IMR-90 (cell line): Measurements from ENCODE around the gene CDIP1. TPM values are rescaled to one million over a fixed set of nuclear protein-coding genes. Genes with fewer than 3 reads are reported as not detected.

ENCODE experiments used
- ATAC-seq: fragments of 200-7000 bp; cut with Tn5 transposase; 2 replicates; pipeline ENCODE4 v1.9.1; 2020; ENCODE audit warnings: low read depth, mild to moderate bottlenecking, moderate library complexity
- BruUV-seq: library from RNA; stranded (reverse); fragments of 400-500 nt; replicated peaks from 2 replicates; lab custom pipeline; 2021; lab: Mats Ljungman, UMichigan
- CTCF ChIA-PET: fragments of 300-600 bp; formaldehyde crosslinking; extraction: SDS; loops from one replicate; lab custom pipeline; 2021; ENCODE audit warnings: antibody characterized with exemption; lab: Yijun Ruan, JAX
- POLR2A ChIA-PET: fragments of 300-600 bp; sonication (Branson Sonifier 250); formaldehyde crosslinking; loops from one replicate; lab custom pipeline; 2022; ENCODE audit warnings: antibody characterized with exemption; ENCODE audit not compliant: unreplicated experiment; lab: Charles Lee
- DNase-seq: peaks from one replicate; pipeline ENCODE4 v3.0.0; 2013
- H2AFZ ChIP-seq: replicated peaks from 2 replicates; pipeline ENCODE3; 2013; ENCODE audit warnings: low read length, mild to moderate bottlenecking; ENCODE audit not compliant: poor library complexity
- H2AK5ac ChIP-seq: 2 replicates; pipeline ENCODE4 v1.6.1; 2013; ENCODE audit warnings: low read depth, low read length, inconsistent platforms
- H2AK9ac ChIP-seq: replicated peaks from 2 replicates; pipeline ENCODE3; 2013; ENCODE audit warnings: mild to moderate bottlenecking, low read depth, low read length, moderate library complexity; ENCODE audit not compliant: poor library complexity
- H2BK120ac ChIP-seq: 2 replicates; pipeline ENCODE4 v1.6.1; 2013; ENCODE audit warnings: low read depth, low read length, inconsistent platforms
- H2BK15ac ChIP-seq: 3 replicates; pipeline ENCODE4 v1.6.1; 2013; ENCODE audit warnings: low read depth, low read length, inconsistent platforms
- H2BK20ac ChIP-seq: 2 replicates; pipeline ENCODE4 v1.6.1; 2013; ENCODE audit warnings: low read depth, mild to moderate bottlenecking, inconsistent platforms, low read length, moderate library complexity
- H2BK5ac ChIP-seq: 2 replicates; pipeline ENCODE4 v1.6.1; 2013; ENCODE audit warnings: mild to moderate bottlenecking, low read depth, low read length, inconsistent platforms; ENCODE audit not compliant: poor library complexity, severe bottlenecking
- H3K14ac ChIP-seq: replicated peaks from 2 replicates; pipeline ENCODE4 v1.6.1; 2013; ENCODE audit warnings: low read depth, low read length, inconsistent platforms
- H3K18ac ChIP-seq: 2 replicates; pipeline ENCODE4 v1.6.1; 2013; ENCODE audit warnings: low read depth, low read length, control low read depth
- H3K23ac ChIP-seq: 2 replicates; pipeline ENCODE4 v1.6.1; 2013; ENCODE audit warnings: low read depth, low read length, inconsistent platforms
- H3K27ac ChIP-seq: 2 replicates; pipeline ENCODE4 v1.5.1; 2013; ENCODE audit warnings: mild to moderate bottlenecking, control low read depth, low read length; ENCODE audit not compliant: insufficient read depth
- H3K27me3 ChIP-seq: 2 replicates; pipeline ENCODE4 v1.6.1; 2013; ENCODE audit warnings: low read length; ENCODE audit not compliant: control insufficient read depth, insufficient read depth
- H3K36me3 ChIP-seq: 2 replicates; pipeline ENCODE4 v1.6.1; 2013; ENCODE audit warnings: low read length, mixed read lengths; ENCODE audit not compliant: control insufficient read depth, insufficient read depth
- H3K4ac ChIP-seq: 2 replicates; pipeline ENCODE4 v1.6.1; 2013; ENCODE audit warnings: low read depth, low read length, inconsistent platforms
- H3K4me1 ChIP-seq: 2 replicates; pipeline ENCODE4 v1.6.1; 2013; ENCODE audit warnings: low read length, mixed read lengths; ENCODE audit not compliant: control insufficient read depth, insufficient read depth
- H3K4me2 ChIP-seq: 2 replicates; pipeline ENCODE4 v1.6.1; 2013; ENCODE audit warnings: low read depth, mild to moderate bottlenecking, control low read depth, low read length, moderate library complexity
- H3K4me3 ChIP-seq: 2 replicates; pipeline ENCODE4 v1.5.1; 2013; ENCODE audit warnings: low read depth, mild to moderate bottlenecking, control low read depth, low read length, moderate library complexity; ENCODE audit not compliant: insufficient read depth
- H3K56ac ChIP-seq: 2 replicates; pipeline ENCODE4 v1.6.1; 2013; ENCODE audit warnings: low read length, inconsistent platforms; ENCODE audit not compliant: insufficient read depth; ENCODE audit errors: extremely low read depth
- H3K79me1 ChIP-seq, 2 experiments: 2 replicates each; pipeline ENCODE4 v1.6.1; 2013; ENCODE audit warnings: low read length in 2 of 2, inconsistent platforms in 1 of 2, low read depth in 1 of 2
- H3K9ac ChIP-seq: 2 replicates; pipeline ENCODE4 v1.6.1; 2013; ENCODE audit warnings: low read depth, low read length, control low read depth
- H3K9me1 ChIP-seq: 2 replicates; pipeline ENCODE4 v1.6.1; 2013; ENCODE audit warnings: low read length, inconsistent platforms; ENCODE audit not compliant: insufficient read depth
- H3K9me3 ChIP-seq: 2 replicates; pipeline ENCODE4 v1.6.1; 2013; ENCODE audit warnings: low read length; ENCODE audit not compliant: control insufficient read depth, insufficient read depth
- H4K20me1 ChIP-seq: 2 replicates; pipeline ENCODE4 v1.6.1; 2013; ENCODE audit warnings: low read length, inconsistent platforms; ENCODE audit not compliant: insufficient read depth
- H4K5ac ChIP-seq: 2 replicates; pipeline ENCODE4 v1.6.1; 2013; ENCODE audit warnings: mild to moderate bottlenecking, low read depth, low read length, control low read depth
- H4K8ac ChIP-seq, 2 experiments: 2 replicates each; pipeline ENCODE4 v1.6.1; 2013; ENCODE audit warnings: low read depth in 2 of 2, low read length in 2 of 2, control low read depth in 1 of 2, inconsistent platforms in 1 of 2
- H4K91ac ChIP-seq: 2 replicates; pipeline ENCODE4 v1.6.1; 2013; ENCODE audit warnings: low read depth, low read length, inconsistent platforms; ENCODE audit not compliant: insufficient read depth
- CEBPB ChIP-seq: IDR thresholded peaks from 2 replicates; pipeline ENCODE4 v1.6.1; 2012; ENCODE audit warnings: low read depth, low read length, improper control_type of control experiment
- MAZ ChIP-seq: IDR thresholded peaks from 2 replicates; pipeline ENCODE4 v1.6.1; 2012; ENCODE audit warnings: low read depth, mild to moderate bottlenecking, low read length, improper control_type of control experiment, moderate library complexity, borderline replicate concordance
- WGBS, 2 experiments: methylation state at CpG; one replicate each; pipeline versions ENCODE4 v1.1.5 to v1.1.7; 2013; ENCODE audit warnings: missing lambda C conversion rate in 2 of 2; ENCODE audit not compliant: insufficient read length in 1 of 2; ENCODE audit errors: extremely low coverage in 2 of 2; 5-methylcytosine and 5-hydroxymethylcytosine counted together
- dilution Hi-C: fragments of 300-500 bp; cut with HindIII; formaldehyde crosslinking; loops from one replicate; pipeline ENCODE4 v1.14.3; 2018; ENCODE audit warnings: low sequenced_read_pairs; ENCODE audit not compliant: unreplicated experiment
- in situ Hi-C: fragments of 300-500 bp; cut with MboI; formaldehyde crosslinking; loops from 3 replicates; pipeline ENCODE4 v1.14.3; 2019; ENCODE audit warnings: low sequenced_read_pairs, inconsistent platforms, mixed read lengths
- intact Hi-C: fragments of 100-400 bp; cut with micrococcal nuclease; formaldehyde crosslinking; loops from 2 replicates; pipeline ENCODE4 v1.10.0; 2022
- polyA plus RNA-seq, 3 experiments: library from polyadenylated mRNA; depleted of rRNA; stranded (reverse); fragments of >200 nt; gene quantifications; 2 replicates each; pipeline ENCODE4 v1.2.3, GENCODE V29; 2012; ENCODE audit warnings: low replicate concordance in 1 of 3
- total RNA-seq: library from RNA; depleted of rRNA; stranded (reverse); fragments of >200 nt; gene quantifications from 2 replicates; pipeline ENCODE4 v1.2.3, GENCODE V29; 2012

CDIP1 gene
- total and polyA plus RNA-seq, 2 of the 4 experiments (the other 2 are of a cell fraction) = 4.8 to 14.6 TPM

DNA sequence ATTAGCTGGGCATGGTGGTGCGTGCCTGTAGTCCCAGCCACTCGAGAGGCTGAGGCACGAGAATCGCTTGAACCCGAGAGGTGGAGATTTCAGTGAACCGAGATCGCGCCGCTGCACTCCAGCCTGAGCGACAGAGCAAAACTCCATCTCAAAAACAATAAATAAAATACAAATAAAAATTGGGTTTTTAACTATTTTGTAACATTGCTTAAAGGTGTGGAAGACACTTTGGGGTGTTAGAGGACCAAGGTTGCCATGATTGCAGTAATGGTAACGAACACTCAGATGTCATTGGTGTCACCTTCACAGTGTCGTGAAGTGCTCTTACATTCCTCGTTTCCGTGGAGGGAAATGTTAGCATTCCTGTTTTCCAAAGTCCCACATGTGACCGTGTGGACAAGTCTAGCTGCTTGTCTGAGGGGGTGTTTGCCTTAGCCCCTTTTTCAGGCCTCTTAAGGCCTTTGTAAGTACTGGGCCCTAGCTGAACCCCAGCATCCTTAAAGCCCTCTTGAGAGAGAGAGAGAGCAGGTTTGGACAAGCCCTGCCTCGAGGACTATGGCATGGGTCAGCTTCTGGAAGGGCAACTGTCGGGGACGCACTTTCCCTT lies 26.2 kb upstream of the CDIP1 start:
- Histone ChIP-seq H3K27me3 (peaks cover 34% of the 10 kb centered on the region), H3K4me1 (no peaks in the 10 kb centered on the region), H2AFZ (no peak overlapping the region), H2AK9ac (no peak overlapping the region), H2BK15ac (no peak overlapping the region), H3K9me3 (no peaks in the 10 kb centered on the region), H2BK5ac (no peak overlapping the region), H3K18ac (no peak overlapping the region), H3K14ac (no peak overlapping the region), H2BK20ac (no peak overlapping the region), H4K20me1 (no peaks in the 10 kb centered on the region), H3K4me2 (no peak overlapping the region), H3K9me1 (no peaks in the 10 kb centered on the region), H3K4me3 (no peak overlapping the region), H3K4ac (no peak overlapping the region), H3K9ac (no peak overlapping the region), H3K27ac (no peak overlapping the region), H3K79me1 (no peaks in the 10 kb centered on the region), H2AK5ac (no peak overlapping the region), H4K8ac (no peak overlapping the region), H3K36me3 (no peaks in the 10 kb centered on the region), H3K23ac (no peak overlapping the region), H3K56ac (no peak overlapping the region), H4K91ac (no peak overlapping the region), H4K5ac (no peak overlapping the region), H2BK120ac (no peak overlapping the region)
- no peak for ATAC-seq
- intact Hi-C loops = no loop called here
- dilution Hi-C loops = no loop called here
- POLR2A ChIA-PET = no interaction called here
- TF ChIP-seq MAZ (no peak), CEBPB (peak; percentile 60; the same call in 1 of the 2 replicates)
- WGBS, 2 experiments = 68% methylated on average over 3 of the region's 18 CpGs; no CpG with 5 or more reads in 1 of the 2 experiments
- no peak for DNase-seq
- in situ Hi-C loops = no loop called here
- CTCF ChIA-PET = no interaction called here
- no TSS peak for BruUV-seq
